ENCODE data around the gene PIK3R4.

The PIK3R4 gene

GRCh38 chr3:130687327-130687726 lies 59.3 kb downstream of the PIK3R4 start:
- DNase-seq: no peak

DNA sequence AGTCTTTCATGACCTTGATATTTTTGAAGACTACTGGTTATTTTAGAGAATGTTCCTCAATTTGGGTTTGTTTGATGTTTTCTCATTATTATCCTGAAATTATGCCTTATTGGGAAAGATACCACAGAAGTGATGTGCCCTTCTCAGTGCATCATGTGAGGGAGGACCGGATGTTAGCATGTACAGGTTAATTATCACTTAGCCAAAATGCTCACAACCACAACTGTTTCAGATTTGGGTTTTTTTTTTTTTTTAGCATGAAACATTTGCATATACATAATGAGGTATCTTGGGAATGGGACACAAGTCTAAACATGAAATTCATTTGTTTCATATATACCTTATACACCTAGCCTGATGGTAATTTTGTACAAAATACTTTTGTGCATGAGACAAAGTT lies 59.8 kb downstream of the PIK3R4 start:
- no peak for DNase-seq

DNA sequence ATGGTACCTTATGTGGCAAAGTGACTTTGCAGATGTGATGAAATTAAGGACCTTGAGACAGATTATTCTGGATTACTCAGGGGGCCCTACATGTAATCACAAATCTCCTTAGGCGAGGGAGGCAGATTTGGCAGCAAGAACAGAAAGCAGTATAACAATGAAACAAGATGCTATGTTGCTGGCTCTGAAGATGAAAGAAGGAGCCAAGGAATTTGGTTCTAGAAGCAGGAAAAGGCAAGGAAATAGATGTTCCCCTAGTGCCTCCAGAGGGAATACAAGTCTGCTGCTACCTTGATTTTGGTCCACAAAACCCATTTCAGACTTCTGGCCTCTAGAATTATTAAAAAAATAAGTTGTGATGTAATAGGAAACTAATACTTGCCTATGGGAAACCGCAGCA lies 64.5 kb downstream of the PIK3R4 start:
- no peak for DNase-seq

DNA sequence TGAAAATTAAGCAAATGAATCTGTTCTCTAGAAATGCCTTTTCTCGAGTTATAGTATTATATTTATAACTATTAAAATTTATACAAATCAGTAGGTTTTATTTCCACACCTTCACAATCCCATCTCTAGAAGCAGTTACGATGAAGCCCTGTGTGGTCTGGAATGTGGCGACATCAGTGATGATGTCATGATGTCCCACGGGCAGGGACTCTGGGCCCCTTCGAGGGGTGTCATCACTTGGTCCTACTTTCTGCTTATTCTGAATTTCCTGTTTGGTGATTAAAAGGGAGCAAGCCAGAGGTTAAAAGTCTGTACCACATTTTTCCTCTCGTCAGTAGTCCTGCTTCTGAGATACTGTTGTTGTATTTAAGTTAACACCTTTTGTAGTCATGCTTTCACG lies 67.4 kb downstream of the PIK3R4 start:
- no peak for DNase-seq

DNA sequence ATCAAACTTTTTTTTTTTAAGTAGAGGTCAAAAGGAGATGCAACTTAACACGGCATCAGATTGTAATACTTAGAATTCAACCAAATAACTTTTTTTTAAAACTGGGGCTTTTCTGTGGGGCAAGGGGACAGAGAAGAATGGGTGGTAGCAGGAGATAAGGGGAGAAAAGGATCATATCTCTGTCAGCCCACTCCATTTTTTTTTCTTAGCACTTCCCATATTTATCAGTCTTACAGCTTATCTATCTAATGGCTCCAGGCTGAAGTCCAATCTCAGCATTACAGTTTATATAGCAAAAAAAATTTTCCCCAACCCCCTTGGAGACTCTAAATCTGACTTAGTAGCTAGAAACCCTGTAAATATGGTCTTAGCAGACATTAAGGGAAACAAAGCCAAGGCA lies 69.3 kb downstream of the PIK3R4 start:
- no peak for DNase-seq

DNA sequence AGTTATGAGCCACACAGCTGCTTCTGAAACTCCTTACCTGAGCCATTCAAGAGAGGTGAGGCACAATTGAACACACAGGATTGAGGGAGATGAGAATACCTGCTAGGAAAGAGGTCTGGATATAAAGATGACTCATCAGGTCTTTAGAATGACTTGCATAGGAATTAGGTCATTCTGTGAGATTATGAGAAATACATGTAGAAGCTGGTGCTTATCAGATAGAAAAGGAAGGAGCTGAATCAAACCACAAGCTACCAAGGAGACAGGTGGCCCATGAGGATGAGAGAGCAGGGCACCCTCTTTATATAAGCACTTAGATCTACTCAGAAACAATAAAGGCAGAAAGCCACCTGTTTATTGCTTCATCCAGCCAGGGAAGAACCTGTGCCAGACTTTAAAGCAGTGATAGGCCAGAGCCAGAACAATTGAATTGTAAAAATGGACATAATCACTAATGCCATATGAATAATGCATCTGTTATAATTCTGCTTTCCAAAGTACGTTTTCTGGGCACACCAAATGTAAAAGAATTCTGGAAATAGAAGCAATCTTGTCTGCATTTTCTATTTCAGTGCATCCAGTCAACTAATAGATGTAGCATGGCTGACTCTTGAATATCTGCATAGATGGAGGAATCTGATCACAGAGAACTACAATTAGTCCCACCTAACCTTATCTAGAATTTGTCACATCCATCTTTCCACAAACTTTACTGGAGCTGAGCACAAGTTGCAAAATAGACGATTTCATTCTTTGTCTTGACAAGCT lies 74.9 kb downstream of the PIK3R4 start:
- no peak for DNase-seq

DNA sequence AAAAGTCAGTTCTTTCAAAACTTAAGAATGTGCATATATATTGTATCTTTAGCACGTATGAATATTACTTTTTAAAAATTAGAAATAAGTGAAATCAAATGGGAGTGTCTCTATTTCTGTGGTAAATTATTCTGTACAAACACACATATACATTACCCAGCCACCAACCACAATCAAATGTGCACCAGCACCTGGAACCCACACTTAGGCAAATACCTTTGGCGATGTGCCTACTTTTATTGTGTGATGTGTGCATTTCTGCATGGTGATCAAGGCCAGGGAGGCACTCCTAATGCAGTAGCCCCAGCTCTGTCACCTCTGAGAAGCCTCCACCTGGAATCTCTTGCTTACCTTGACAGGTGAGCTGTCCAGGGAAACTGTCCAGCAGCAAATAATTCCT lies 76.9 kb downstream of the PIK3R4 start:
- DNase-seq: no peak

DNA sequence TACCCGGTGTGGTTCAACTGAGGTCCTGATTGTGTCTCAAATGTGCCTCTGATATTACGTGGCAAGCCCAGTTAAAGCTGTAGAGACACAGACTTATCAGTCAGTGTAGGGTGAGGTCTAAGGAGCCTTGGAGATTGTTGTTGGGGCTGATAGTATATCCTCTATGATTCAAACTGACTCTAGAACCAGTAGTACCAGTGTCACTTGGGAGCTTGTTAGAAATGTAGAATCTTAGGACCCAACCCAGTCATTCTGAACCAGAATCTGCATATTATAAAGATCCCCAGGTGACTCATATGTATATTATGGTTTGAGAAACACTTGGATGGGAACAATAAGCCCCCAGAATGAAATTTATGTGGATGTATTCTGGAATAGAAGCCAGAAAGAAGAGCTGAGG lies 83.5 kb downstream of the PIK3R4 start:
- DNase-seq: no peak

DNA sequence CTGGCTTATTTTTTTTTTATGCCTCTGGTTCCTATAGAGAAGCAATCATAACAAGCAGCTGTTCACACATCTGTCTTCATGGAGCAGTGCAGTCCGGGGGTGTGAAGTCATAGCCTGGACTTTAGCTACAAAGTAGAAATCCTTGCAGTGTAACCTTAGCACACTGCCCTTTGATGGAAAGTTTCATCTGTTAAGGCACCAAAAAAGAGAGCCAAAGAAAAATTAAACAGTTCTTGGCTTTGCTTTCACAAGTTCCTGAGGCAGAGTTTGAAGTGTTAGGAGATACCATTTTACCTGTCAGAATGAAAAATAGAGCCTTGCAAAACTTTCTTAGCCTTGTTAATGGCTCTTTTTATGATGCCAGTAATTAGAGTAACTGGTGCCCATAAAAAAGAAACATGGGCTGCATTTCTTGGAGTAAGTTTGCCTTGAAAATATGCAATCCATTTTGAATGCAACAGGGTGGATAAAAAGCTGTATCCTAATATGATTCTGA lies 84.1 kb downstream of the PIK3R4 start:
- DNase-seq: peak; percentile 71

GRCh38 chr3:130661140-130661891 lies 85.3 kb downstream of the PIK3R4 start:
- peak; percentile 59 for DNase-seq

DNA sequence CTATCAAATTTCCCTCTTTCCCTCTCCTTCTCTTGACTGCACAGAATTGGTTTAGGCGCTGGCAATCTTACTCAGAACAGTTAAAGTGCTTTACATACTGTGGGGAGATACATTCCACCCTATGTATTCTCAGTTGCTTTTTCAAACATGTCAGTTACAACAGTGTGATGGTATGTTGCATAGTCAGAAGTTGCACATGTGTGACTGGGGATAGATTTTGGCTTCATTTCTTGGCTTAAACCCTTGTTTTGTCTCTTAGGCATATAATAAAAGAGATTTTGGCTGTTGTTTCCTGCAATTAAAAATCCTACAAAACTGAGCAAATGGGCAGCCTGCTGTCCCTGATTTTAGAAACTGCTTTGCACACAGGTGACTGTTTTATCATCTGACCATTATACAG lies 86.7 kb downstream of the PIK3R4 start:
- DNase-seq: no peak

GRCh38 chr3:130658678-130659077 lies 88.0 kb downstream of the PIK3R4 start:
- peak; percentile 89 for DNase-seq

GRCh38 chr3:130656627-130657026 lies 90.0 kb downstream of the PIK3R4 start:
- DNase-seq: no peak

DNA sequence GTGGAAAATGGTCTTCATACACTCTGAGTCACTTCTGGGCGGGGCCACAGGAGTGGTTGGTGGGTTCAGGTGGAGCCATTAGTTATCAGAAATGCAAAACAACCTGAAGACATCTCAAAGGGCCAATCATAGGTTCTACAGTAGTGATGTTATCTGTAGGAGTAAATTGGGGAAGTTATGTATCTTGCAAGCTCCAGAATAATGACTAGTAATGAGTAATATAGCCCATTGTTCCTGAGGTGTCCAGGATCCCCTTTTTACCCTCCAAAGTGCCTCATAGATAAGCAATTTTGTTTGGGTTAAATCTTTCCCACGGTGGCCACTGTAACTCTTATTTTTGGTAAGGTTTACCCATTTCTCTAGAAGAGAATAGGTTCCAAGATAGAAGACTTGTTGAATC lies 91.7 kb downstream of the PIK3R4 start:
- DNase-seq: no peak

GRCh38 chr3:130654091-130654490 lies 92.5 kb downstream of the PIK3R4 start:
- no peak for DNase-seq

DNA sequence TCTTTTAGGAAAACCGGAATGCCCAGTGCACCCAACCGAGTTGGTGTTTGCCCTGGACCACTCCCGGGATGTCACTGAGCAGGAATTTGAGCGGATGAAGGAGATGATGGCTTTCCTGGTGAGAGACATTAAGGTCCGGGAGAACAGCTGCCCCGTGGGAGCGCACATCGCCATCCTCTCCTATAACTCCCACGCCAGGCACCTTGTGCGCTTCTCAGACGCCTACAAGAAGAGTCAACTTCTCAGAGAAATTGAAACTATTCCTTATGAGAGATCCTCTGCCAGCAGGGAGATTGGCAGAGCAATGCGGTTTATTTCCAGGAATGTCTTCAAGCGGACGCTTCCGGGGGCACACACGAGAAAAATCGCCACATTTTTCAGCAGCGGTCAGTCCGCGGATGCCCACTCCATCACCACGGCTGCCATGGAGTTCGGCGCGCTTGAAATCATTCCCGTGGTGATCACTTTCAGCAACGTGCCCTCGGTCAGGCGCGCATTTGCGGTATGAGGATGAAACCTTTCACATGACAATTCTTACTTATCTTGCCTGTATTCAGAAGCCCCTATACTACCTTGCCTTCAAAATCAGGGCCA lies 97.5 kb downstream of the PIK3R4 start:
- DNase-seq: no peak

DNA sequence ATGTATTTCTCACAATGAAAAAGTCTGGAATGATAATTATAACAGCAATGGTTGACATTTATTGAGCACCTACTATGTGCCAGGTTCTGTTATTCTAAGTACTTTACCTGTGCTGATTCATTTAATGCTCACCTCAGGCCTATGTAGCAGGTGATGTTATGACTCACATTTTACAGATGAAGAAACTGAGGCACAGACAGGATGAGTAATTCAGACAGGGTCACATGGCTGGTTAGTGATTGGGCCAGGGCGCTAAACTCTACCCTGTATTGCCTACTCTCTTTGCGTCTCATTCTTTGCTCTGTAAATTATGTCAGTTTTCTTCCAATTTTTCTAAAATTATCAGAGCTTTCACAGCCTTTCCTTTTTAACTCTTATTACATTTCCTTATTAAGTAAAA lies 98.3 kb downstream of the PIK3R4 start:
- no peak for DNase-seq

DNA sequence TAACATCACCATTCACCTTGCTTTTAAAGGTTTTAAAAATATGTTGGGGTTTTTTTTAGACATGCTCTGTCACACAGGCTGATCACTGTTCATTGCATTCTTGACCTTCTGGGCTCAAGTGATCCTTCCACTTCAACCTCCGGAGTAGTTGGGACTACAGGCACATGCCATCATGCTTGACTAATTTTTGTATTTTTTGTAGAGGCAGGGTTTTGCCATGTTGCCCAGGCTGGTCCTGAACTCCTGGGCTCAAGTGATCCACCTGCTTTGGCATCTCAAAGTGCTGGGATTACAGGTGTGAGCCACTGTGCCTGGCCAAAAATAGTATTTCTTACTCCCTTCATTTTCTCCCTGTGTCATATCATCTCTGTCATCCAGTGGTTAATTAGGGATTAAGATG lies 101.4 kb downstream of the PIK3R4 start:
- DNase-seq: no peak

DNA sequence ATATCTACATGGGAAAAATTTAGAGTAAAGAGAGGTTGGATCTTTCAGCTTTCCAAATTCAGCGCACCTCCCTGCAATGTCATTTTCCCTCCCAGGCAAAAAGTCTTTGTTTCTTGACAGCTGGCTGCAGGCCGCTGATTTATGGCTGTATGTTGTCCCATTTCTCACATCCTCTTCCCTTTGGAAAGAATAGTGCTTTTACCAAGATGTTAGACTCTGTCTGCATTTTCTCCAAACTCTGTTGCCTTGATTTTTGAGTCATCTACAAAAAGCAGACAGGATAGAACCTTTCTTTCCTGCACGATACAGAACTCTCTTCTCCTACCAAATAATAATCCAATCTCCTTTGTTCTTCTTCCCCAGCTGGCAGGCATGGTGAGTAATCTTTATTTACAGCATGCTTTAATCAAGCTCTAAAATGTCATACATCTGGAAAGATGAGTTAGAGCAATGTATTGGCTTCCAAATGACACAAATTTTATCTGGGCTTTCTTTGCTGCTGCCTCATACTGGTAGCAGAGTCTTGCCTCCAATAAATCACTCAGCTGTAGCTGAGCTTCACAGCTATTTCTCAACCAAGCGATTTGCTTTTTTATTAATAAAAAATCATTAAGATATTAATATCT lies 101.9 kb downstream of the PIK3R4 start:
- no peak for DNase-seq

DNA sequence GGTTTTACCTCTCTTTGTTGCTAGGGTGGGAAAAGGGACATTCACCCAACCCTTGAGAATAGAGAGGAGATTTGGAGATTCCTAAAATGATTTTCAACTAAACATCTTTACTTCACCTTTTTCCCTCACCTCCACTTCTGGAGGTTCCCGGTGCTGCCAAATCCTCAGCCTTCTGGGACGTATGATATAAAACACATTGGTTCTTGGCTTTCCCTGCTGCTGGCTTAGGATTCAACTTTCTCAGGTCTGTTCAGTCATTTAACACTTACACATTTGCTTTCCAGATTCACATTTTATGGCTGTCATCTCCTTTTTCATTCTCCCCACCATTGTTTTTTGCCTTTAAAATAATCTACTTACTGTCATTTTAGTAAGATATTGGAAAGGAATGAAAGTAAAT lies 106.6 kb downstream of the PIK3R4 start:
- peak; percentile 38 for DNase-seq

DNA sequence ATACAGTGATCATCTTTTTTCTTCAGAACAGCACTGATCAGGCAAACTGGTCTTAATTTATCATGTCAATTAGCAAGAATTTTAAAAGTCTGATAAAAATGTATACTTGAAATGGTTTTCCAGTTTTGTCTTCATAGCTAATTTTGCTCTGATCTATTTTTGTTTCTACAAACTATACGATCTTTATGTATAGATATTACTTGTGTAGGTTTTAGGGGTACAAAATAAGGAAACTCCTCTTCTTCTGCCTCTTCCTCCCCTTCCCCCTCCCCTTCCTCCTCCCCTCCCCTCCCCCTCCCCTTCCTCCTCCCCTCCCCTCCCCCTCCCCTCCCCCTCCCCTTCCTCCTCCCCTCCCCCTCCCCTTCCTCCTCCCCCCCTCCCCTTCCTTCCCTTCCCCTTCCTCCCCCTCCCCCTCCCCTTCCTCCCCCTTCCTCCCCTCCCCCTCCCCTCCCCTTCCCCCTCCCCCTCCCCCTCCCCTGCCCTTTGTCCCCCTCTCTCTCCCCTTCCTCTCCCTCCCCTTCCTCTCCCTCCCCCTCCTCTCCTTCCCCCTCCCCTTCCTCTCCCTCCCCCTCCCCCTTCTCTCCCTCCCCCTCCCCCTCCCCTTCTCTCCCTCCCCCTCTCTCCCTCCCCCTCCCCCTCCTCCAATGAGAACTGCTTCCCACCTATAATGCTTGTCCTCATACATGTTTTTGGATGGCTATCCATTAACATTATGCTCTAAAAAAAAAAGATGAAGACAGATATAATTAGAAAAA lies 110.0 kb downstream of the PIK3R4 start:
- DNase-seq: no peak

DNA sequence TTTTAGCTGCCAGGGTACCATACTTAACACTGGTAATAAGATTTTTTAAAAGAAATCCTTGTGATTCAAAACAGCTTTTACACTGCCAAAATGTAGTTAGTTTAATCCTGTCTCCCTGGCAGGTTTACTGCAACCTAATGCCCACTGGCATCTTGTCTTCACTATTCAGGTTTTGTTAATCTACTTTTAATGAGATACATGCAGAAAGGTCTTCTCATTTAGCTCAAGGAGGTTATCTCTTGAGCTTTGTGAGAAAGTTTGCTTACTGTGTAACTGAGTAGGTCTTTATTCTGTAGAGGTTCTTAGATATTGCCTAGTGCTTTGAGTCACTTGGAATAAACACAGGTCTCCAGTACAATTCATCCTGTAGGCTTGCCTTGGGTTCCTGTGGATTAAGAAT lies 110.7 kb downstream of the PIK3R4 start:
- no peak for DNase-seq

DNA sequence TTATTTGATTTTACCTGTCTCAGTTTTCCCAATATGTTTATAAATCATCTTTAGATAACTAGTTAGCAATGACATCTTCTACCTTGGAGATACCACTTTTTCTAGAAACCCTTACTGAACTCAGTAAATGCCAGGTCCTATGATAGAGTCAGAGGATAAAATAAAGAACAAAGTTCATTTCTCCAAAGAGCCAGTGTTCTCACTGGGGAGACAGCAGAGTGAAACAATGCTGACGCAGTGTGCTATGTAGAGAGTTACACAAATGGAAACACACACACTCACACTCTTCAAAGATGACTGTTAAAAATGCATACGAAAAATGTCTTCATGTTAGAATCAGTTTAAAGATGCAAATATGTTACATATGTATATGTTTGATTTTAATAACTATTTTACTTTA lies 111.3 kb downstream of the PIK3R4 start:
- DNase-seq: no peak

Measured in left hindlimb (tissue), 1 donor.